RWPE2 (cell line): ENCODE results near the gene PPM1H.

Experiments
- ATAC-seq: fragments of 200-7000 bp; cut with Tn5 transposase; 3 replicates; pipeline ENCODE4 v1.9.1; 2021; ENCODE audit warnings: low read depth
- DNase-seq: peaks from one replicate; pipeline ENCODE4 v3.0.0-alpha.2; 2020; ENCODE audit warnings: low spot score
- H3K27ac ChIP-seq: fragments of 450-650 bp; 2 replicates; pipeline ENCODE4 v1.5.1; 2017; ENCODE audit warnings: mild to moderate bottlenecking; ENCODE audit not compliant: poor library complexity, severe bottlenecking
- H3K27me3 ChIP-seq: fragments of 250-450 bp; sonication (Bioruptor Pico); 2 replicates; pipeline ENCODE4 v1.5.1; 2021; ENCODE audit warnings: mild to moderate bottlenecking, moderate library complexity; ENCODE audit not compliant: insufficient read depth, poor library complexity, severe bottlenecking
- H3K36me3 ChIP-seq: fragments of 250-450 bp; sonication (Bioruptor Pico); 2 replicates; pipeline ENCODE4 v1.5.1; 2020; ENCODE audit warnings: low read depth, mild to moderate bottlenecking, moderate library complexity
- H3K4me1 ChIP-seq: fragments of 250-450 bp; sonication (Bioruptor Pico); 2 replicates; pipeline ENCODE4 v1.5.1; 2021; ENCODE audit warnings: mild to moderate bottlenecking, moderate library complexity; ENCODE audit not compliant: insufficient read depth, poor library complexity, severe bottlenecking
- H3K4me3 ChIP-seq: fragments of 250-450 bp; sonication (Bioruptor Pico); 2 replicates; pipeline ENCODE4 v1.5.1; 2021; ENCODE audit warnings: mild to moderate bottlenecking, moderate library complexity; ENCODE audit not compliant: severe bottlenecking
- H3K9me3 ChIP-seq: fragments of 250-450 bp; sonication (Bioruptor Pico); 2 replicates; pipeline ENCODE4 v1.5.1; 2021; ENCODE audit warnings: mild to moderate bottlenecking, moderate library complexity; ENCODE audit not compliant: severe bottlenecking
- TF ChIP-seq, protein P1 (sequence below): fragments of 450-650 bp; IDR thresholded peaks from one replicate; pipeline ENCODE4 v1.5.1; 2017; ENCODE audit warnings: mild to moderate bottlenecking, moderate library complexity; ENCODE audit not compliant: poor library complexity, severe bottlenecking

Gene PPM1H

DNA sequence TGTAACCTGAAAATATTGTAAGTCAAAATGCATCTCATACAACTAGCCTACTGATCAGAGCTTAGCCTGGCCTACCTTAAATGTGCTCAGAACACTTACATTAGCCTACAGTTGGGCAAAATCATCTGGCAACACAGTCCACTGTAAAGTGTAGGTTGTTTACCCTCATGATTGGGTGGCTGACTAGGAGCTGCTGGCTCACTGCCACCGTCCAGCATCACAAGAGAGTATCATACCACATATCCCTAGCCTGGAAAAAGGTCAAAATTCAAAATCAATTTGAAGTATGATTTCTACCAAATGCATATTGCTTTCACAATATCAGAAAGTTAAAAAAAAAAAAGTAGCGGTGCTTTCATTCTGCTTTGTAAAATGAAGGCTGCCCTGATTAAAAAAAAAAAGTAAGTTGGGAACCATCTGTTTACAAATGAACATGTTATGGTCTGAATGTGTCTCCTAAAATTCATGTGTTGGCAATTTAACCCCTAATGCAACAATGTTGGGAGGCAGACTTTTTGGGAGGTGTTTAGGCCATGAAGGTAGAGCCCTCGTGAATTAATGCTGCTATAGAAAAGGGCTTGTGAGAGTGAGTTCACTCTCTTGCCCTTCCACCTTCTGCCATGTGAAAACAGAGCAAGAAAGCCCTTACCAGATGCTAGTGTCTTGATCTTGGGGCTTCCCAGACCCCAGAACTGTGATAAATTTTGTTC lies 211.8 kb downstream of the PPM1H start:
- Histone ChIP-seq H3K27me3 (no peaks in the 10 kb centered on the region), H3K36me3 (no peaks in the 10 kb centered on the region), H3K9me3 (no peaks in the 10 kb centered on the region), H3K4me3 (no peak overlapping the region), H3K27ac (peak overlapping the region; percentile 90), H3K4me1 (peaks cover 24% of the 10 kb centered on the region)
- TF ChIP-seq, protein P1, sequence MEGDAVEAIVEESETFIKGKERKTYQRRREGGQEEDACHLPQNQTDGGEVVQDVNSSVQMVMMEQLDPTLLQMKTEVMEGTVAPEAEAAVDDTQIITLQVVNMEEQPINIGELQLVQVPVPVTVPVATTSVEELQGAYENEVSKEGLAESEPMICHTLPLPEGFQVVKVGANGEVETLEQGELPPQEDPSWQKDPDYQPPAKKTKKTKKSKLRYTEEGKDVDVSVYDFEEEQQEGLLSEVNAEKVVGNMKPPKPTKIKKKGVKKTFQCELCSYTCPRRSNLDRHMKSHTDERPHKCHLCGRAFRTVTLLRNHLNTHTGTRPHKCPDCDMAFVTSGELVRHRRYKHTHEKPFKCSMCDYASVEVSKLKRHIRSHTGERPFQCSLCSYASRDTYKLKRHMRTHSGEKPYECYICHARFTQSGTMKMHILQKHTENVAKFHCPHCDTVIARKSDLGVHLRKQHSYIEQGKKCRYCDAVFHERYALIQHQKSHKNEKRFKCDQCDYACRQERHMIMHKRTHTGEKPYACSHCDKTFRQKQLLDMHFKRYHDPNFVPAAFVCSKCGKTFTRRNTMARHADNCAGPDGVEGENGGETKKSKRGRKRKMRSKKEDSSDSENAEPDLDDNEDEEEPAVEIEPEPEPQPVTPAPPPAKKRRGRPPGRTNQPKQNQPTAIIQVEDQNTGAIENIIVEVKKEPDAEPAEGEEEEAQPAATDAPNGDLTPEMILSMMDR, result no peak
- DNase-seq (no peak), ATAC-seq (no peak)

DNA sequence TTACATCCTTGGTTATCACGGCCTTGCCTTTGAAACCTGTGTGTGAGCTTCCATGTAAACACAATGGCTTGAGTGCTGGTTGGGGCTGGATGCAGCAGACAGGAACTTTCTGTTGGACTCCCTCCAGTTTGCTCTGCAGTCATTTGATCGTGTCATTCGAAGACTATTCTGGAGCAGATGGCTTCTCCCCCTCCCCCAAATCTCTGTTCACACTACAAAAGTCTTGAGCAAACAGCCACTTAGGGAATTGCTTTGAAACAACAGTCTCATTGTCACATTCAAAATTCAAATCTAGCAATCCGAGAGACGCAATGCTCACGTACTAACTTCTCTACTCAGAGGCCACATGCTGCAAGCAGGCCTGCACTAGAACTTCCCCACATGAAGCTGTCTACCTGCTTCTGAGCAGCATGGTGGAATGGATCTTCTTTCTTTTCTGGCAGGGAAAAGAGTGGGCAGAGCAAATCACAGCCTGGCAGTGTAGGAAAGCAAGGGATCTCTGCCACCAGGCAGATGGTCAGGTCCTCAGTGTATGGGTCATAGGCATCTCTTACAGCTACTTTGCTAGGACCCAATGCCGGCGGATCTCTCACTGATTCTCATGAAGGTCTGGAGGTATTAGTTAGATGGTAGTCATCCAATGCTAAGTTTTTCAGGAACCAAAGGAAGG lies 214.2 kb downstream of the PPM1H start:
- TF ChIP-seq, protein P1, result no peak
- ATAC-seq, result no peak
- no peaks in the 10 kb centered on the region for H3K27me3 ChIP-seq
- no peaks in the 10 kb centered on the region for H3K9me3 ChIP-seq
- no peaks in the 10 kb centered on the region for H3K36me3 ChIP-seq
- H3K27ac ChIP-seq, result no peak overlapping the region
- no peak for DNase-seq
- peaks cover 30% of the 10 kb centered on the region for H3K4me1 ChIP-seq
- H3K4me3 ChIP-seq, result no peak overlapping the region

DNA sequence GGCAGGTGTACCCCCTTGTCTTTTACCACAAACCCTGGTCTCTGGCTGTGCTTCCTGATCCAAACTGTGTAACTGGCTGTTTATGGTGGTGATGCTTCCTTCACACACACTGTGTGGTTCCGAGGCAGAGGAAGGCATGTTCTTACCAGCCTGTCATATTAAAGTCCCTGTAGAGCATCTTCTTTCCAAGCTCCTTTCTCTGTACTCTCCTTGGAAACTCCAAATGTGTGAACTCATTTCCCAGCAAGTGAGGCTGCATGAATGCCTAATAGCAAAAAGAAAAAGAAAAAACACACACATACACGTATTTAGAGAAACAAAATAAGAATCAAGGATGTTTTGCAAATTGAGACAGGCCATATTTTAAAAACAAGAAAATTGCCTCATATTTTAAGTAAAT lies 214.9 kb downstream of the PPM1H start:
- no peaks in the 10 kb centered on the region for H3K36me3 ChIP-seq
- no peak for DNase-seq
- H3K27me3 ChIP-seq, result no peaks in the 10 kb centered on the region
- TF ChIP-seq, protein P1, result no peak
- H3K27ac ChIP-seq, result no peak overlapping the region
- H3K9me3 ChIP-seq, result no peaks in the 10 kb centered on the region
- H3K4me1 ChIP-seq, result peaks cover 22% of the 10 kb centered on the region
- ATAC-seq, result no peak
- H3K4me3 ChIP-seq, result no peak overlapping the region

DNA sequence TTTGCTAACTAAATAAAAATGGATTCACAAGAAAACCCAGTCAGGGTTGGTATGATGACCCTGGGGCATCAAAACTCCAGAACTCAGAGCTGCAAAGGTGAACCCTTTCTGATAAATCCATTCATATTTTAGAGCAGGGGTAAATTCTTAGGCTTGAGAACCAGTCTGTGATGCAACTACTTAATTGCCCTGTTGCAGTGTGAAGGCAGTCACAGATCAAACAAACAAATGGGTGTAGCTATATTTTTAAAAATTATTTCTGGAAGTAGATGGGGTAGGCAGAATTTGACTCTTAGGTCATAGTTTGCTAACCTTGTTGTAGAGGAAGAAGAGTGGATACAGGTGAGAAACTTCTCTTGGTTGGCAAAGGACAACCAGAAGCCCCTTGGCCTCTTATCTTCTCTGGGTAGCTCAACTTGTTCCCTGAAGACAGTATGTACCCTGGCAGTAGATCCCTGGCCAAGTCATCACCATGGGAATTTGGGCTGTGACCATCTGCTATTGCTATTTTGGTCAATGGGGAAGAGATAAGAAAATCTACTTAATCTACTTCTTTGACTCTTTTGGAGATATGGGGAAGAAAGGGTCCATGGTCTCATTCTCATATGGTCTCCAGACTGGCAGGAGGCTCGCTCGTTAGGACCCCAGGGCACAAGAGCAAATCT lies 216.1 kb downstream of the PPM1H start:
- H3K4me1 ChIP-seq, result peaks cover 13% of the 10 kb centered on the region
- no peaks in the 10 kb centered on the region for H3K27me3 ChIP-seq
- DNase-seq (no peak), ATAC-seq (no peak)
- TF ChIP-seq, protein P1, result no peak
- no peak overlapping the region for H3K27ac ChIP-seq
- no peak overlapping the region for H3K4me3 ChIP-seq
- H3K36me3 ChIP-seq, result no peaks in the 10 kb centered on the region
- H3K9me3 ChIP-seq, result no peaks in the 10 kb centered on the region
